NCI-H187 treated with DMSO at 0.1 percent for 48 hours (cell line): ENCODE data around the gene GPR162.

Source experiments
- DNase-seq: peaks from one replicate; lab custom pipeline; 2025; lab: John Stamatoyannopoulos, UW

Gene GPR162

DNA sequence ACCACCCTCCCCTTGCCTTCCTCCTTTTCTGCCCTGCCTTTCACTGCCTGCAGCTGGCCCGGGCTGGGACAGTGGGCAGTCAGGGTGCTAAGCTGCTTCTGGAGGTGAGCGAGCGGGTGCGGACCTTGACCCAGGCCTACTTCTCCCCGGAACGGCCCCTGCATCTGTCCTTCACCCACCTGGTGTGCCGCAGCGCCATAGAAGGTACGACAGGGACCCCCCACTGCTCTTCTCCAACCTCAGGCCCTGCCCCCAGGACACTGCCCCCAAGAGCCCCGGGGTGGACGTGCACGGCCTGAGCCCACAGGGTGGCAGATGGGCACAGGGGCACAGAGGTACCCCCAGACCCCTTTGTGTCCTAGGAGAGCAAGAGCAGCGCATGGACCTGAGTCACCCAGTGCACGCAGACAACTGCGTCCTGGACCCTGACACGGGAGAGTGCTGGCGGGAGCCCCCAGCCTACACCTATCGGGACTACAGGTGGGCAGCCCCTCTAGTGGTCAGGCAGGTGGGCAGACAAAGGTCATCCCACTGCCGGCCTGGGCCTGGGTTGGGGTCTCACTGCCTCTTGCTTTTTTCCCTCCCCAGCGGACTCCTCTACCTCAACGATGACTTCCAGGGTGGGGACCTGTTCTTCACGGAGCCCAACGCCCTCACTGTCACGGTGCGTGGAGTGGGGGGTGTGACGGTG, 15.9 kb downstream of the GPR162 start:
- no peak for DNase-seq

DNA sequence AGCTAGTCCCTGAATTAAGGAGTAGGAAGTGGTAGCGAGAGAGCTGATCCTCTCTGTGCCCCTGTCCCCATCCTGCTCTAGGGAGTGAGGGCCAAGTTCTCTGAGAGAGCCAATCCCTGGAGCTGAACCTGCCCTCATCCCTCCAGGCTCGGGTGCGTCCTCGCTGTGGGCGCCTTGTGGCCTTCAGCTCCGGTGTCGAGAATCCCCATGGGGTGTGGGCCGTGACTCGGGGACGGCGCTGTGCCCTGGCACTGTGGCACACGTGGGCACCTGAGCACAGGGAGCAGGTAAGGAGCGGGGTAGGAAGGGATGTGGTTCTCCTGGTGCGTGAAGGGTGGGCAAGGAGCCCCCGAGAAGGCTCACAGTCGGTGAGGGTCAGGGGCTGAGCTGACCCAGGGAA, 17.2 kb downstream of the GPR162 start:
- no peak for DNase-seq

DNA sequence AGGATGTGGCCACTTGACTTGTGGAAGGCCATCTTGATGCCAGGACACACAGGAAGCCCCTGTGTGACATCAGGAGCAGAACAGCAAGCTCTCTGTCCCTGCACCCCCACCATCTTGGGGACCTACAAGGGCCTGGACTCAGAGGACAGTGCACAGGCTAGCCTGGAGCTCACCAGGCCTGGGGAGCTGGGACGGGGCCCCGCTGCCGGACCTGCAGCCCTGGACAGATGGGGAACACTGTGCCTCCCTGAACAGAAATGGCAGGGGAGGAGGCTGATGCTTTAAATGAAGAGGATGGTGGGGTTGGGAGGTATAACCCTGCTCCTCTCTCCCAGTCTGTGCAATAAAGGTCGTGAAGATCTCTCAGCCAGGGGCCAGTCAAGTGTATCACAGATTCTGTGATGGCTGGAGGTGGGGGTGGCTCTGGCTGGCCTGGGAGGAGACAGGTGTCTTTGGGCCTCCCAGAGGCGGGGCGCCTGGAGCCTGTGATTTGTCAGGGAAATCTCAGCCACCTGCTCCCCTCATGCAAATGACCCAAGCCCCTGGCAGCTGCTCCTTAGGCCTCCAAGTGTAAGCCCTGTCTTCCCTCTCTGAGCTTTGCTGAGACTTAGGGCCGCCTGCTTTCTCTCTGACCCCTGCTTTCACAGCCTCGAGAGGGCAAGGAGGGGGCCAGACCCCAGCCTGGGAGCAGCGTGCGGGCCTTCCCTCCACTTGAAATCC, 18.0 kb downstream of the GPR162 start:
- peak; percentile 82 for DNase-seq

DNA sequence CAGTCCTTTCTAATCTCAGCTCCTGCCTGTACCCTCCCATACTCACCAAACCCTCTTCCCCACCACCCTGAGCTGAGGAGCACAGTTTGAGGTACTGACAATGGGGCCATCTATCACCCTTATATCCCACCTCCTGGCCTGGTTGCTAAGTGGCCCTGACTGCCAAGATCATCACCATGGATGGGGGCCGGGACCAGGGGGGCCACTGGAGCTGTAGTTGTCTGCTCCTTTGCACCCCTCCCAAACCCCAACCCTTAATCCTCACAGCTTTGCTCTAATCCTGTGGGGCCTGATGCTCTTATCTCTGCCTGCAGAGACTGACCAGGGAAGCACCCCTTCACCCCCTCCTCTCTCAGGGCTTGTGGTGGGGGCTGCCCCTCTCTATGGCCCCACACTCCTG, 18.7 kb downstream of the GPR162 start:
- no peak for DNase-seq

DNA sequence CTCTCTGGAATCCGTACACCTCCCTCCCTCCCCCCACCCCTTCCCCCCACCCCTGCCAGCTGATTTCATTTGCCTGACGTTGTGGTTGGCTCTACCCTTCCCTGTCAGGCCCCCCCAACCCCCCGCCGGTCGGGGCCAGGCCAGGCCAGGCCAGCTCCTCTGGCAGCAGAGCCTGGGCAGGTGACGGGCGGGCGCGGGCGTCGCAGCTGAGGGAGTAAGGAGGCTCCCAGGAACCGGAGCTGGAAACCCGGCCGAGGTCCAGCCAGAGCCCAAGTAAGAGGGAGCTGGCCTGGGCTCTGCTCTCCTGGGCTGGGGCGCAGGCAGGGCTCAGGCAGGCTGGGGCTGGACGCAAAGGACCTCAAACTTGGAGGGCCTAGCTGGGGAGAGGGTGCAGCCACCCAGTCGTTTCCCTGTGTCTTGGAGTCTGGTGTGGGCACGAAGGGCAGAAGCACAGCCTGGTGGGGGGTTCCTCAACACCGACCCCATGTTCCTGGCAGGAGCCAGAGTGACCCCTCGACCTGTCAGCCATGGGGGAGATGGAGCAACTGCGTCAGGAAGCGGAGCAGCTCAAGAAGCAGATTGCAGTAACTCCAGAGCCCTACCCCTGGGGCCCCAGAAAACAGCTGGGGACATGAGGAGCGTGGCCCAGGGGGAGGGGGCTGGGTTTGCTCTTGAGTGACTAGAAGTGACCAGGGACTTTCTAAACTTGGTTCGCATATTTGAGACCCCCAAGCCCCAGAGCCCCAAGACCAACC, 19.3 kb downstream of the GPR162 start, which contains the start of gene GNB3:
TSS of gene GNB3 (plus strand) at position 165 of the 755 bp plus-strand sequence. CDS start at position 528, 363 bp downstream.
- DNase-seq = no peak

DNA sequence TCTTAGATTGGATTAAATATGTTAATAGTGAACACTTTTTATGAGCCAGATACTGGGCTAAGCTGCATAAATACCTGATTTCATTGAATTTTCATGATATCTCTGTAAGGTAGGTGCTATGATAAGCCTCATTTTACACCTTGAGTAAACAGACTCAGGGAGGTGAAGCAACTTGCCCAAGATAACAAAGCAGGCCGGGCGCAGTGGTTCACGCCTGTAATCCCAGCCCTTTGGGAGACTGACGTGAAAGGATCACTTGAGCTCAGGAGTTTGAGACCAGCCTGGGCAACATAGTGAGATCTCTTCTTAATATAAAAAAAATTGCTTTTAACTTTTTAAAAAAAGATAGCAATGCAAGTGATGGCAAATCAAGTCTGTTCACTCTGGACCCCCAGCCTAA, 20.5 kb downstream of the GPR162 start:
- DNase-seq = no peak

DNA sequence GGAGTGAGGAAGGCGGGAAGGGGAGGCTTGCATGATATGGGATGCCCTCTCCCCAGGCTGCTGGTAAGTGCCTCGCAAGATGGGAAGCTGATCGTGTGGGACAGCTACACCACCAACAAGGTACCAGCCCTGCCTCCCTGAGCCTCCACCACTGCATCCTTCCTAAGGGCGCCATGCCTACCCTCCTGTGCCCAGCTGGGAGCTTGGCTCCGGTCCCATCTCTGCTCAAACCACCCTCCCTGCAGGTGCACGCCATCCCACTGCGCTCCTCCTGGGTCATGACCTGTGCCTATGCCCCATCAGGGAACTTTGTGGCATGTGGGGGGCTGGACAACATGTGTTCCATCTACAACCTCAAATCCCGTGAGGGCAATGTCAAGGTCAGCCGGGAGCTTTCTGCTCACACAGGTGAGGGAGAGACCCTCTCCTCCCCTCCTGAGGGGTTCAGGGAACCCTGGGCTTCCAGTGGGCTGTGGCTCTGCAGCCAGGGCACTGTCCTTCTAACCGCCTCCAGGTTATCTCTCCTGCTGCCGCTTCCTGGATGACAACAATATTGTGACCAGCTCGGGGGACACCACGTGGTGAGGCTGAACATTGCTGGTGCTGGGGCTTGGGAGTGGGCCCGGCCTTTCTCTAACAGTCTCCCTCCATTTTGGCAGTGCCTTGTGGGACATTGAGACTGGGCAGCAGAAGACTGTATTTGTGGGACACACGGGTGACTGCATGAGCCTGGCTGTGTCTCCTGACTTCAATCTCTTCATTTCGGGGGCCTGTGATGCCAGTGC, 21.7 kb downstream of the GPR162 start:
- no peak for DNase-seq

DNA sequence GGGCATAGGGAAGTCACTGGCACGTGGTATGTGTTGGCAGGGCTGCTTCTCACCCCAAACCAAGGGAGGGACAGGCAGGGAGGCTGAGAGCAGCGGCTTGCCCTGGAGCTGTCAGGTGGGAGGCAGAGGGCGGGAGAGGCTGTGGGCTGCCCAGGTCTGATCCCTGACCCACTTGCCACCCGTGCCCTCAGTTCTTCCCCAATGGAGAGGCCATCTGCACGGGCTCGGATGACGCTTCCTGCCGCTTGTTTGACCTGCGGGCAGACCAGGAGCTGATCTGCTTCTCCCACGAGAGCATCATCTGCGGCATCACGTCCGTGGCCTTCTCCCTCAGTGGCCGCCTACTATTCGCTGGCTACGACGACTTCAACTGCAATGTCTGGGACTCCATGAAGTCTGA, 23.8 kb downstream of the GPR162 start:
- DNase-seq = no peak

DNA sequence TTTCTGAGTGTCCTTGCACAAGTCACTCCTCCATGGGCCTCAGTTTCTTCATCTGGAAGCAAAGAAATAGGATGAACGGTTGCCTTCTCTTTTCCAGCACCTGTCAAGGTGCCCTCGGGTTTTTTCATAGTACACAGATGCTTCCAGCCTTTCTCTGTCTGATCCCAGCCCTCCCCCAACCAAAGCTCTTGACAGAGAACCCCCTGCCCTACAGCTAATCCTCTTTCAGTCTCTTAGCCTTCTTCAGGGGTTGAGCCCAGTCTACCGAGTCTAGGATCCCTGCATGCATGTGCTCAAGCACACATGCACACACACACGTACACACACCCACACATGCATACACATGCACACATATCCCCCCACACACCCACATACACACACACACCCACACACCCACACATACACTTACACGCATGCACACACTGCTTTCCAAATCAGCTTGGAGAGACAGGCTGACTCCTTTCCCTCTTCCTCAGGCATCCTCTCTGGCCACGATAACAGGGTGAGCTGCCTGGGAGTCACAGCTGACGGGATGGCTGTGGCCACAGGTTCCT, 24.8 kb downstream of the GPR162 start:
- DNase-seq = no peak

DNA sequence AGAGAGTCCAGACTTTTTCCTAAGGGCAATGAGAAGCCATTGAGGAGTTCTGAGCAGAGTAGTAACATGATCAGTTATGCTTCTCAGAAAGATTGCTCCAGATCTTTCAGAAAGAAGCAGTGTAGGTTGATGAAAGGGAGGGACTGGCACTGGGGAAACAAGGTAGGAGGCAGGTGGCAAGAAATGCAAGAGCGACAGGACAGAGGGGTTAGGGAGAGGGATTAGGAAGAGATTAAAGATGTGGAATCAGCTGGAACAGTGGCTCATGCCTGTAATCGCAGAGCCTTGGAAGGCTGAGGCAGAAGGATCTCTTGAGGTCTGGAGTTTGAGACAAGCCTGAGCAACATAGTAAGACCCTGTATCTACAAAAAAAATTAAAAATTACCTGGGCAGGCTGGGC, 26.1 kb downstream of the GPR162 start:
- no peak for DNase-seq

DNA sequence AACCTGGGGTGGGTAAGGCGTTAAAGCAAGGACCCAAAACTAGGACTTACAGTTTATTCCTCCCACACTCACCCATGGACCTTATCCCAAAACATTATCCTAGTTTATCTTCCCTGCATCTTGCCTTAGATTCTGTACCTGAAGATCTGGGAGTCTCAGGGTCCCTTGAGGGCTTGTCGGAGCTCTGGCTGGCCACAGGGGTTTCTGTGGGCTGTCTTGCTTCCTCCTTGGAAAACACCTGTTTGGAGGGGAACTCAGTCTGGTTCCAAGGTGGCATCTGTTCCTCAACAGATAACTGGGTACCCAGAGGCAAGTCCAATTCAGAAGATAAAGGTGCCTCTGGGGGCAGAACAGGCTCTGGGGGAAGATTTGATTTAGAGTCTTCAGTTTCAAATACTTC, 27.8 kb downstream of the GPR162 start:
- no peak for DNase-seq

DNA sequence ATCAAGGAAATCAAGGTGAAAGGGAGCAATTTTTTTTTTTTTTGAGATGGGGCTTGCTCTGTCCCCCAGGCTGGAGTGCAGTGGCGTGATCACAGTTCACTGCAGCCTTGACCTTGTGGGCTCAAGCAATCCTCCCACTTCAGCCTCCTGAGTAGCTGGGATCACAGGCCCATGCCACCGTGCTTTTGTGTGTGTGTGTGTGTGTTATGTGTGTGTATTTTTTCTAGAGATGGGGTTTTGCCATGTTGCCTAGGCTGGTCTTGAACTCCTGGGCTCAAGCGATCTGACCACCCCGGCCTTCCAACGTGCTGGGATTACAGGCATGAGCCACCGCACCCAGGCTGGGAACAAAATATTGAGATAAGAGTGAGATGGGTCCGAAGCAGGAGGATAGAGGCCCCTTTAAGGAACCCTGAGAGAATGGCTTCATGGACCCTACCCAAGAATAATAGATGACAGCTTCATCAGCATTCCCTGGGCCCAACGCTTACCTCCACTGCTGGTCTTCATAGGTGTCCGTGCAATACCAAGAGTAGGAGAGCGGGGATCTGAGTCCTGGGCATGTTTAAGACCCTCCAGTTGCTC, 28.4 kb downstream of the GPR162 start:
- DNase-seq = no peak

DNA sequence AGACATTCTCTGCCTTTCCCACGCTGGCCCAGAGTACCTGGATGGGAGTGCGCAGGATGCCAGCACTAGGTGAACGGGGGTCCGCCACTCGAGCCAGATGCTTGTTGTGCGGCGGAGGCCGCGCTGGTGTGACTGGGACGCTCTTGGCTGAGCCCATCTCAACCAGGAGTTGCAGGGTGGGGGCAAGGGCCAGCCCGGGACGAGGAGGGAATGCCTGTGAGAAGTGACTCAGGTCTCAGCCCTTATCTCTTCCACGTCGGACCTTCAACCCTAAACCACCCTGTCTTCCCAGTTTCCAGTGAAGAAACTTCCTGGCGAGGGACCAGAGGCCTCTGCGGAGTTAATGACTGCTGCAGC, 29.2 kb downstream of the GPR162 start:
- DNase-seq = no peak

DNA sequence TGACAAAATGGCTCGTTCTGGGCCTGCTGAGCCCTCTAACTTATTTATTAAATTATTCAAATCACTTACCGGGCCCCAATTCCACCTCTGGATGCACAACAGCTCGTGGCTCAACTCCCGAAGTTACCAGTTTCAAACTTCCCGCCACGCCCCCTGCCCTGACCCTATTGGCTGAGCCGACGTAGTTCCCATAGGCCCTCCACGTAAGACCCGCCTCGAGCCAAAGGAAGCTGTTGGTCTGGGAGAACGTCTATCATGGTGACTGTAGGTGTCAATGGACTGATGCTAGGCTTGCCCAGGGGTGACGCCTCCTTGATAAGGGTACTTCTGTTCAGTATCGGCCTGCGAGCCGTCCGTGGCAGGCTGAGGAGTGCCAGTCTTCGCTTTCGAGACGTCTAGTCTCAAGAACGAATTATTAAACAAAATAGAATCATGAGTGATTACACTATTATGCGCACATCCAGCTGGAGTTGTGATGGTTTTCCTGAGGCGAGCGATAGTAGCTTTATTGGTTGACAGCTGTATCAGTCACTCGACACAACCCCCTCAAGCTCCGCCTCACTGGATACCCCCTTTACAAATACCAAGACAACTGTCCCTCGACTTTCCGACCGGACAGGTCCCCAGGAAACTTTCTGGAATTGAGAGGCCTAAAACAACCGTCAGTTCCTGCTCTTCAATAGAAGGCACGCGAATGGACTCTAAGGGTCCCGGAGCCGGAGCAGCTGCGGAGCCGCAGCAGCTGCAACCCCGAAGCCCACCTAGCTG, 29.7 kb downstream of the GPR162 start, which contains the start of gene CDCA3:
TSS of gene CDCA3 (minus strand) at position 134 of the 768 bp plus-strand sequence. CDS start 334 bp downstream, outside the sequence.
- peak; percentile 93 for DNase-seq

DNA sequence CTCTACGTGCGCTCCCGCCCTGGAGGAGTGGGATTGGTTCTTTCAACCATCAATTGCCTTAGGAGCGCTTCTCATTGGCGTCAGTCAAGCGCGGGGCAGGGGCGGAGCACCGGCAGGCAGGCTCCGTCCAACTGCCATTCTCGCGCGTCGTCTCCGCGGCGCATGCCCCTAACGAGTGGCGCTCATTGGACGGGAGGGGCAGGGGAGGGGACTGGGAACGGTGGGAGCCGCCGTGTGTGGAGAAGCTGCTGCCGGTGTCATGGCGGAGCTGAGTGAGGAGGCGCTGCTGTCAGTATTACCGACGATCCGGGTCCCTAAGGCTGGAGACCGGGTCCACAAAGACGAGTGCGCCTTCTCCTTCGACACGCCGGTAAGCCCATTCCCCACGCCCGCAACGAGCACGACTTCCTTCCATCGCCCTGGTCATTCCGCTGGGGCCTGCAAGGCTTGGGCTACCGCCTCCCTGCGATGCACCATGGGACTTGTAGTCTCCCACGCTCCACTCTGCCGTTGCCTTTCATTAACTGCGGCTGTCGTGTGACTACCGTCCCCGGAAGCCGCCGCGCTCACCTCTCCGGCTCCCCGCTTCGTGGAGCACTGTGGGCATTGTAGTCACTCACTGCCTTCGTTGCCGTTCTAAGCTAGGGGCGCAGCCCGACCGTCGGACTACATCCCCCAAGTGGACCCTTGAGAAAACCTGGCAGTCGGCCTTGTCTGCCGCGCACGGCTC, 30.5 kb downstream of the GPR162 start, which contains the start of gene USP5:
TSS of gene USP5 (plus strand) at position 230 of the 730 bp plus-strand sequence. CDS start at position 260, 30 bp downstream.
- peak; percentile 92 for DNase-seq

DNA sequence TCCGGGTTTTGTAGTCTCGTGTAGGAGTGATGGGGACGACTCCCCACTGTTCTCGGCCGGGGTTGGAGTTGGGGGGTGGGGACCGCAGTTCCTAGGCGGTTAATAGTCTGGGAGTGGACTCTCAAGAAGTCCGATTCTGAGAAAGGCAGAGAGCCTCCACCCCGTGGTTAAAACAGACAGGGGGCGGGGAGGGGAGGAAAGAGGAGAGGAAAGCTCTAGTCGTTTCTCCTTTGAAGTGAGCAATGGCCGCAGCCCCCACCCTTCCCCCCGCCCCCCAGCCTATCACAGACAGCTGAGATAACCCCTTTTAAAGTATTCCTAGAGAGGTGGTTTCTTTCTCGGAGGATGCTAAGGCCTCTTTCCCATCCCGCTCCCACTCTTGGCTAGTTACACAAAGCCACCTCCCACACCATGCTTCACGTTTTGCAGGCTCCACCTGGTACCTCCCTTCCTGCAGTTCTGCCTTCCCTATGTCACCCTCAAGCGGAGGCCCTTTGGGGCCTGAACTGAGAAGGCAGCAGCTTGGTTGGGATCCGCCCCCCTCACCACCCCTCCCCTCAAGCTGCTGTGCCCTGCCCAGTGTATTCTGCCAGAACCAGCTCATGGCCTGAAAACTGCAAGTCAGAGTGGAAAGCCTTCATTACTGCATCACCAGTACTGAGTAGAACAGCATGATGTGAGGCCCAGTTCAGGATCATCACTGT, 31.2 kb downstream of the GPR162 start:
- no peak for DNase-seq

DNA sequence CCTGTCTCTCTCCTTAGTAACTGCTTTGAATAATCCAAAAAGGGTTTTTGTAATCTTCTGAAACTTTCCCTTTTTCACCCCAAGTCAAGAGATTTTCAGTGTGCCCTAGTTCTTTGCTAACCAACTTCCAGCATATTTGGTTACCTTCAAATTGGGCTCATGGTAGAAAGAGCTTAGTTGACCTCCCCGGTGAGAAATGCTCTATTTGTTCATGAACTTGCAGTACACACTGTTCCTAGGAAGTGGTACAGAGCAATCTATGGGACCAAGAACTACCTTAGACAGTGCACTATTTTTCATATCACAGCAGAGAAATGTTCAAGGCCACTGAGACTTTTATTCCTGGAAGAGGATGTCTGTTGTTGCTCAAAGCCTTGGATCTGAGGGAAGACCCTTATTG, 32.0 kb downstream of the GPR162 start:
- DNase-seq = no peak

DNA sequence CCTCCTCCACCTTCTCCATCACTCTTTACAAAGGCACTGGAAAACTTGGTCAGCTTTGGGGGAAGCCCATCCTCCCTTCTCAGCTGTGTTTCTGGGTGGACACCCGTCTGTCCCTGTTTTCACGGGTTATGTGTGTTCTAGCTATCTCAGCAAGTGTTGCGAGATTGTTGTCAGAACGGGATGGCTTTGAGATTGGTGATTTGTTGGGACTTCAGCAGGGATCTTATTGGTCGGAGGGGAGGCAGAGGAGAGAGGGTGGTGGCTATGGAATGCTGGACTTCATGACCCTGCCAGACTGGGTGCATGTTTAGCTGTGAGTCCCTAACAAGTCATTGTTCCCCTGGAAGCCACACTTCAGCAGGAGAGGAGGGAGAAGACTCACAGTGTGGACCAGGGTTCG, 32.4 kb downstream of the GPR162 start:
- DNase-seq = no peak

DNA sequence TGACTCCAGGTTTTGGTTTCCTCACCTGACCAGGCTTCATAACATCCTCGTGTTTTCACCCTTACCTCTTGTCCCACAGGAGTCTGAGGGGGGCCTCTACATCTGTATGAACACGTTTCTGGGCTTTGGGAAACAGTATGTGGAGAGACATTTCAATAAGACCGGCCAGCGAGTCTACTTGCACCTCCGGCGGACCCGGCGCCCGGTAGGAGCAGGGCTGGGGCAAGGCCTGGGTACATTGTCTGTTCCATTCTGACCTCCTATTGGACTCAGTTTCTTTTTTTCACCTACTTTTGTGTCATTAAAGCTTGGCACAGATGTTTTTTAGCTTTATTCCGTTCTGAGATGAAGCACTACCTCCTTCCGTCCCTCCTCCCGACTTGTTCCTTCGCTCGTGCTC, 33.7 kb downstream of the GPR162 start:
- DNase-seq = no peak
